ENCODE results near the gene TOM1.
A peak's percentile ranks its signal among the peaks of the same experiment; 100 is the strongest.

Gene TOM1

GRCh38 chr22:35315141-35315854 is 15.6 kb downstream of the TOM1 start:
- peaks cover 34 to 43% of the 10 kb centered on the region in 2 experiments for H3K36me3 ChIP-seq (ENCODE audit: control insufficient read depth in 1 of 2, insufficient read depth in 2 of 2, low read length in 2 of 2)
- H2BK120ac ChIP-seq (ENCODE audit: insufficient read depth, low read length, poor library complexity), result no peak overlapping the region
- DNase-seq, result no peak
- no peak overlapping the region for H3K23ac ChIP-seq (ENCODE audit: low read length)
- H2BK12ac ChIP-seq (ENCODE audit: low read length), result no peak overlapping the region
- no peak overlapping the region for H2AFZ ChIP-seq (ENCODE audit: insufficient read depth, low read length, poor library complexity)
- H3K4me2 ChIP-seq (ENCODE audit: low read length), result no peak overlapping the region
- peaks cover 3% of the 10 kb centered on the region for H3K79me2 ChIP-seq (ENCODE audit: control insufficient read depth, insufficient read depth, low read length, poor library complexity)
- H3K79me1 ChIP-seq (ENCODE audit: low read length), result no peaks in the 10 kb centered on the region
- no peak overlapping the region for H3K4ac ChIP-seq (ENCODE audit: low read depth, low read length)
- H3K27me3 ChIP-seq (ENCODE audit: insufficient read depth, low read length), result no peaks in the 10 kb centered on the region
- H4K12ac ChIP-seq (ENCODE audit: low read depth, low read length), result no peak overlapping the region
- H3K4me1 ChIP-seq (ENCODE audit: control insufficient read depth in 1 of 2, insufficient read depth in 2 of 2, low read length in 2 of 2), result peaks cover 16 to 21% of the 10 kb centered on the region in 2 experiments
- H3K9me3 ChIP-seq (ENCODE audit: insufficient read depth, low read depth, low read length), result peaks cover 2% of the 10 kb centered on the region
- H4K91ac ChIP-seq (ENCODE audit: low read depth, low read length), result no peak overlapping the region
- no peak overlapping the region for H3K4me3 ChIP-seq (ENCODE audit: low read depth, low read length)
- no peak overlapping the region for H3K18ac ChIP-seq (ENCODE audit: low read length)
- WGBS (ENCODE audit: extremely low coverage, insufficient coverage, insufficient read length), result no CpG with 5 or more reads among the region's 12 CpGs
- H3K14ac ChIP-seq (ENCODE audit: low read length), result no peak overlapping the region
- H2AK5ac ChIP-seq (ENCODE audit: low read length), result no peak overlapping the region
- H3K27ac ChIP-seq (ENCODE audit: low read depth, low read length), result no peak overlapping the region
- no peak overlapping the region for H4K8ac ChIP-seq (ENCODE audit: low read depth, low read length)
- H2BK5ac ChIP-seq (ENCODE audit: low read depth, low read length, poor library complexity), result no peak overlapping the region
- no peak overlapping the region for H3K9ac ChIP-seq (ENCODE audit: low read length)

- peak overlapping the region; percentile 18 for H3K18ac ChIP-seq (ENCODE audit: low read length)
- peak; percentile 83 to 88 for DNase-seq
- H3K4me1 ChIP-seq (ENCODE audit: control insufficient read depth in 1 of 2, insufficient read depth in 2 of 2, low read length in 2 of 2), result peaks cover 10 to 15% of the 10 kb centered on the region in 2 experiments
- no peak overlapping the region for H2BK12ac ChIP-seq (ENCODE audit: low read length)
- peaks cover 37 to 44% of the 10 kb centered on the region in 2 experiments for H3K36me3 ChIP-seq (ENCODE audit: control insufficient read depth in 1 of 2, insufficient read depth in 2 of 2, low read length in 2 of 2)
- no peak overlapping the region for H3K4me2 ChIP-seq (ENCODE audit: low read length)
- H3K4ac ChIP-seq (ENCODE audit: low read depth, low read length), result no peak overlapping the region
- H2AK5ac ChIP-seq (ENCODE audit: low read length), result no peak overlapping the region
- peaks cover 2% of the 10 kb centered on the region for H3K9me3 ChIP-seq (ENCODE audit: insufficient read depth, low read depth, low read length)
- H3K14ac ChIP-seq (ENCODE audit: low read length), result no peak overlapping the region
- H4K12ac ChIP-seq (ENCODE audit: low read depth, low read length), result no peak overlapping the region
- no peak overlapping the region for H3K4me3 ChIP-seq (ENCODE audit: low read depth, low read length)
- H2AFZ ChIP-seq (ENCODE audit: insufficient read depth, low read length, poor library complexity), result no peak overlapping the region
- no peak overlapping the region for H3K9ac ChIP-seq (ENCODE audit: low read length)
- no peak overlapping the region for H4K8ac ChIP-seq (ENCODE audit: low read depth, low read length)
- H3K79me1 ChIP-seq (ENCODE audit: low read length), result no peaks in the 10 kb centered on the region
- no peak overlapping the region for H4K91ac ChIP-seq (ENCODE audit: low read depth, low read length)
- no peak overlapping the region for H2BK120ac ChIP-seq (ENCODE audit: insufficient read depth, low read length, poor library complexity)
- no CpG with 5 or more reads among the region's 27 CpGs for WGBS (ENCODE audit: extremely low coverage, insufficient coverage, insufficient read length)
- no peak overlapping the region for H2BK5ac ChIP-seq (ENCODE audit: low read depth, low read length, poor library complexity)
- no peak overlapping the region for H3K27ac ChIP-seq (ENCODE audit: low read depth, low read length)
- H3K23ac ChIP-seq (ENCODE audit: low read length), result no peak overlapping the region
- H3K79me2 ChIP-seq (ENCODE audit: control insufficient read depth, insufficient read depth, low read length, poor library complexity), result peaks cover 3% of the 10 kb centered on the region
- H3K27me3 ChIP-seq (ENCODE audit: insufficient read depth, low read length), result no peaks in the 10 kb centered on the region
These were observed 16.4 kb downstream of the TOM1 start for GRCh38 chr22:35315855-35316745.

GRCh38 chr22:35316751-35317150 is 17.1 kb downstream of the TOM1 start:
- Histone ChIP-seq H3K18ac (ENCODE audit: low read length) (no peak overlapping the region), H2BK5ac (ENCODE audit: low read depth, low read length, poor library complexity) (no peak overlapping the region), H4K12ac (ENCODE audit: low read depth, low read length) (no peak overlapping the region), H3K4me2 (ENCODE audit: low read length) (no peak overlapping the region), H2AK5ac (ENCODE audit: low read length) (no peak overlapping the region), H3K23ac (ENCODE audit: low read length) (no peak overlapping the region), H3K4me3 (ENCODE audit: low read depth, low read length) (no peak overlapping the region), H3K27me3 (ENCODE audit: insufficient read depth, low read length) (no peaks in the 10 kb centered on the region), H4K91ac (ENCODE audit: low read depth, low read length) (no peak overlapping the region), H3K4ac (ENCODE audit: low read depth, low read length) (no peak overlapping the region), H3K79me2 (ENCODE audit: control insufficient read depth, insufficient read depth, low read length, poor library complexity) (peaks cover 2% of the 10 kb centered on the region), H2BK120ac (ENCODE audit: insufficient read depth, low read length, poor library complexity) (no peak overlapping the region), H2AFZ (ENCODE audit: insufficient read depth, low read length, poor library complexity) (no peak overlapping the region), H2BK12ac (ENCODE audit: low read length) (no peak overlapping the region), H3K36me3 (ENCODE audit: control insufficient read depth in 1 of 2, insufficient read depth in 2 of 2, low read length in 2 of 2) (peaks cover 39 to 43% of the 10 kb centered on the region in 2 experiments), H3K79me1 (ENCODE audit: low read length) (no peaks in the 10 kb centered on the region), H3K4me1 (ENCODE audit: control insufficient read depth in 1 of 2, insufficient read depth in 2 of 2, low read length in 2 of 2) (peaks cover 6 to 8% of the 10 kb centered on the region in 2 experiments), H3K9me3 (ENCODE audit: insufficient read depth, low read depth, low read length) (peaks cover 2% of the 10 kb centered on the region), H3K14ac (ENCODE audit: low read length) (no peak overlapping the region), H3K9ac (ENCODE audit: low read length) (no peak overlapping the region), H4K8ac (ENCODE audit: low read depth, low read length) (no peak overlapping the region), H3K27ac (ENCODE audit: low read depth, low read length) (no peak overlapping the region)
- DNase-seq, result peak in 1 of 2 donors; percentile 26
- WGBS (ENCODE audit: extremely low coverage, insufficient coverage, insufficient read length), result no CpG with 5 or more reads among the region's 7 CpGs

- Histone ChIP-seq H3K4me3 (ENCODE audit: low read depth, low read length) (no peak overlapping the region), H3K27ac (ENCODE audit: low read depth, low read length) (no peak overlapping the region), H3K23ac (ENCODE audit: low read length) (no peak overlapping the region), H2BK120ac (ENCODE audit: insufficient read depth, low read length, poor library complexity) (no peak overlapping the region), H4K12ac (ENCODE audit: low read depth, low read length) (no peak overlapping the region), H3K4me1 (ENCODE audit: control insufficient read depth in 1 of 2, insufficient read depth in 2 of 2, low read length in 2 of 2) (peaks cover under 1 to 1% of the 10 kb centered on the region in 2 experiments), H4K91ac (ENCODE audit: low read depth, low read length) (no peak overlapping the region), H3K9me3 (ENCODE audit: insufficient read depth, low read depth, low read length) (peaks cover 2% of the 10 kb centered on the region), H3K79me2 (ENCODE audit: control insufficient read depth, insufficient read depth, low read length, poor library complexity) (peaks cover 2% of the 10 kb centered on the region), H4K8ac (ENCODE audit: low read depth, low read length) (no peak overlapping the region), H3K79me1 (ENCODE audit: low read length) (no peaks in the 10 kb centered on the region), H2AFZ (ENCODE audit: insufficient read depth, low read length, poor library complexity) (no peak overlapping the region), H3K9ac (ENCODE audit: low read length) (no peak overlapping the region), H3K14ac (ENCODE audit: low read length) (no peak overlapping the region), H3K27me3 (ENCODE audit: insufficient read depth, low read length) (no peaks in the 10 kb centered on the region), H2AK5ac (ENCODE audit: low read length) (no peak overlapping the region), H2BK5ac (ENCODE audit: low read depth, low read length, poor library complexity) (no peak overlapping the region), H3K4me2 (ENCODE audit: low read length) (no peak overlapping the region), H3K18ac (ENCODE audit: low read length) (no peak overlapping the region), H2BK12ac (ENCODE audit: low read length) (no peak overlapping the region), H3K4ac (ENCODE audit: low read depth, low read length) (no peak overlapping the region), H3K36me3 (ENCODE audit: control insufficient read depth in 1 of 2, insufficient read depth in 2 of 2, low read length in 2 of 2) (peaks cover 49 to 54% of the 10 kb centered on the region in 2 experiments)
- WGBS (ENCODE audit: extremely low coverage, insufficient coverage, insufficient read length), result no CpG with 5 or more reads among the region's 12 CpGs
- no peak for DNase-seq
These were observed 18.1 kb downstream of the TOM1 start for GRCh38 chr22:35317680-35318290.
